Measurements from ENCODE around the gene MYOM1. TPM values are rescaled to one million over a fixed set of nuclear protein-coding genes. Genes with fewer than 3 reads are reported as not detected.

MYOM1 gene
- total and polyA plus RNA-seq, 12 donors: 94.4 to 1,558 (median 870) TPM

DNA sequence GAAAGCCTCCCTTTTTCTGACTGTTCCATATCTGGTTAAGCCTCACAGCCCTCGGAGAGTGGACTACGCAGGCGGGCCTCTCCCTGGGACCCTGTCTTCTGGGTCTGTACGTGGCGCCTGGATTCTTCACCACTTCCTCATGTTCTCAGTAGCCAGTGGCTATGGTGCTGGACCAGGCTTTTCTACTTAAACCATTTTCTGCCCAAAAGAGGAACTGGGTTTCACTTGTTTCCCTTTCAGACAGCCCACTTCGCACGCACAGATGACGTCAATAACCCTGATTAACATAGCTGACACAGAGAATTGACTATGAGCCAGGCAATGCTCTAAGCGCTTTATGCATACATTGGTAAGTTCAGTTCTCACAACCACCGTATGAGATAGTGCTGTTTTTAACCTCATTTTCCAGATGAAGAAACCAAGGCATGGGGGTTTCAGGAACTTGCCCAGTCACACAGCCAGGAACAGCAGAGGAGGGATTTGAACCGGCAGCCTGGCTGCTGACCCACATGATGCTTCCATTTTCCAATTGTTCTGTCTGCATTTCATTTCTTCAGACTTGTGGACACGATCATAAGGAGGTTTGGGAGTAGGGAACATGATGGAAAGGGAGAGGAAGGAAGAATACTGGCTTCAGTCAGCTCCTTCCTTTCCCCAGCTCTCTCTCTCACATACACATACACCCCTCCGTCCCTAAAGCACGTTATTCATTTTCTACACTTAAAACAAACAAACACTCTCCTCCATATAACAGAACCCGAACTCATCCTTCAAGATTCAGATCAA is 41.7 kb downstream of the MYOM1 start:
- DNase-seq (peak; percentile 23 to 60), ATAC-seq (peak; percentile 25 to 76 (median 54))
- peaks cover 0 to 47% (median 0%) of the 10 kb centered on the region in 9 donors for H3K36me3 ChIP-seq
- intact Hi-C loops (cut with DNase I): loop anchor here in 2 of 10 donors (5.0 to 10.0 kb wide), 2 partner anchors 39 to 67 kb away; partner anchors contain the start of genes MYL12A (in 1 of the 2) and MYOM1 (in 1 of the 2)
- 74 to 75% methylated on average over 15 of the region's 15 CpGs for WGBS, 2 donors
- H3K27ac ChIP-seq: peak overlapping the region in 8 of 10 donors; percentile 19 to 85 (median 53)
- TF ChIP-seq, protein P1, sequence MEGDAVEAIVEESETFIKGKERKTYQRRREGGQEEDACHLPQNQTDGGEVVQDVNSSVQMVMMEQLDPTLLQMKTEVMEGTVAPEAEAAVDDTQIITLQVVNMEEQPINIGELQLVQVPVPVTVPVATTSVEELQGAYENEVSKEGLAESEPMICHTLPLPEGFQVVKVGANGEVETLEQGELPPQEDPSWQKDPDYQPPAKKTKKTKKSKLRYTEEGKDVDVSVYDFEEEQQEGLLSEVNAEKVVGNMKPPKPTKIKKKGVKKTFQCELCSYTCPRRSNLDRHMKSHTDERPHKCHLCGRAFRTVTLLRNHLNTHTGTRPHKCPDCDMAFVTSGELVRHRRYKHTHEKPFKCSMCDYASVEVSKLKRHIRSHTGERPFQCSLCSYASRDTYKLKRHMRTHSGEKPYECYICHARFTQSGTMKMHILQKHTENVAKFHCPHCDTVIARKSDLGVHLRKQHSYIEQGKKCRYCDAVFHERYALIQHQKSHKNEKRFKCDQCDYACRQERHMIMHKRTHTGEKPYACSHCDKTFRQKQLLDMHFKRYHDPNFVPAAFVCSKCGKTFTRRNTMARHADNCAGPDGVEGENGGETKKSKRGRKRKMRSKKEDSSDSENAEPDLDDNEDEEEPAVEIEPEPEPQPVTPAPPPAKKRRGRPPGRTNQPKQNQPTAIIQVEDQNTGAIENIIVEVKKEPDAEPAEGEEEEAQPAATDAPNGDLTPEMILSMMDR (IDR thresholded peaks at IDR 0.05): no peak
- no peak overlapping the region for H3K4me3 ChIP-seq
- no peaks in the 10 kb centered on the region for H3K9me3 ChIP-seq
- H3K4me1 ChIP-seq: peaks cover 0 to 53% (median 21%) of the 10 kb centered on the region in 9 donors
- H3K27me3 ChIP-seq: no peaks in the 10 kb centered on the region

DNA sequence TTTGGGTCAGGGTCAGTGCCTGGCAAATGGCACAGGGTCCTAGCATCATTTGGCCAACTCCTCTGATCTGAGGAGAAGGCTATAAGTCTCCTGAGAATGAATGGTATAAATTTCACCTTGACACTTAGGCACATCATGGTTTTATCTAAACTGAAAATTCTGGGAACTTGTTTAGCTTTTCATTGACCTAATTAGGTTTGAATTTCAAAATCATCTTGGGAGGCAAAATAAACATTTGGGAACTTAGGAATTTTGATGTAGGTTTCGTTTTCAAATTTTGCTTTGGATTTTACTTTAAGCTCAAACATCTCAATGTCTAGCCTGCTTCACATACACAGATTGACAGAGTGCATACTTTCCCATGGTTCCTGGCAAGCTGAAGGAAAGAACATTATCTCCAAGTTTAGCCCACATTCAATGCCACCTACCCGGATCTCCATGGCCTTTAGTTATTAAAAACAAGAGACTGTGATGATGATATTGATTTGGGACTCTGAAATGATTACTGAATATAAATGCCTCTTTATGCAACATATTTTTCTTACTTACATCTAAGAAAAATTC is 44.5 kb downstream of the MYOM1 start:
- Histone ChIP-seq H3K27me3 (no peaks in the 10 kb centered on the region), H3K4me1 (peaks cover 0 to 42% (median 16%) of the 10 kb centered on the region in 9 donors), H3K9me3 (no peaks in the 10 kb centered on the region), H3K27ac (peak overlapping the region in 1 of 10 donors; percentile 23), H3K4me3 (no peak overlapping the region), H3K36me3 (peaks cover 0 to 58% (median 0%) of the 10 kb centered on the region in 9 donors)
- intact Hi-C loops (cut with DNase I): loop anchor here in 2 of 10 donors (5.0 to 10.0 kb wide), 2 partner anchors 42 to 70 kb away; partner anchors contain the start of genes MYL12A (in 1 of the 2) and MYOM1 (in 1 of the 2)
- DNase-seq (no peak), ATAC-seq (no peak)
- 57 to 59% methylated on average over 2 of the region's 2 CpGs for WGBS, 2 donors
- TF ChIP-seq, protein P1 (IDR thresholded peaks at IDR 0.05): no peak

DNA sequence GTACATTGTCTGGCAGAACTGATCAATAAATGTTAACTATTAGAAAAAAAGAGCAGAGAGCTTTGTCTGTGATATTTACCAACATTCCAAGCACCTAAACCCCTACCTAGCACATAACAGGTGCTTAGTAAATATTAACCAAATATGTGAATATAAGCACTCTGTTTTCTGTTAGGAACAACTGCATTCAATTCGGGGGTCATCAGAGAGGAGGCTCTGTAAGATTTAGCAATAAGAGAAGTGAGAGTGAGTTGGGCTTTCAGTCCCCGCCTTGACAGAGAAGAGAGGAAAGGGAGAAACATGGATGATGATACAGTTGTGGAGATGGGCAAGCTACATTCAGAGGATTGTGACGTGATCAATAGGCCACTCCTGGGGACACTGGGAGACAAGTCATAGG is 47.7 kb downstream of the MYOM1 start:
- 66 to 81% methylated on average over 3 of the region's 3 CpGs for WGBS, 2 donors

DNA sequence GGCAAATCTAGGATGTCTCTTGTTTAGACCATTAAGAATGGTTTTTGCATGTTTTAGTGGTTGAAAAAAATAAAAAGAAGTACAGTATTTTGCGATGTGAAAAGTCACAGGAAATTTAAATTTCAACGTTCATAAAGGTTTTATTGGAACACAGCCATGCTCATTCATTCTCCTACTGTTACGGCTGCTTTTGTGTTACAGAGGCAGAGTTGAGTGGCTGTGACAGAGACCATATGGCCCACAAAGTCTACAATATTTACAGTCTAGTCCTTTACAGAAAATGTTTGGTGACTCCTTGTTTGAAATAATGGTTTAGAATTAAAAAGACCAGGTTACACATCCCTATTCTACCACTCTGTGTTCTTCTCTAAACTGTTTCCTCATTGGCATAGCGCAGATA is 48.1 kb downstream of the MYOM1 start:
- Histone ChIP-seq H3K4me1 (peaks cover 0 to 17% (median 0%) of the 10 kb centered on the region in 9 donors), H3K9me3 (no peaks in the 10 kb centered on the region), H3K27ac (no peak overlapping the region), H3K36me3 (peaks cover 0 to 85% (median 18%) of the 10 kb centered on the region in 9 donors), H3K4me3 (no peak overlapping the region), H3K27me3 (no peaks in the 10 kb centered on the region)
- TF ChIP-seq, protein P1 (IDR thresholded peaks at IDR 0.05): no peak
- no peak for ATAC-seq
- 46 to 55% methylated on average over 4 of the region's 4 CpGs for WGBS, 2 donors
- DNase-seq: no peak
- intact Hi-C loops (cut with DNase I): loop anchor here in 1 of 10 donors (10.0 kb wide), 1 partner anchor 73 kb away; the partner anchor contains the start of gene MYL12A

More for the DNA sequence above, 47.7 kb downstream of the MYOM1 start:
- intact Hi-C loops (cut with DNase I): loop anchor here in 1 of 10 donors (10.0 kb wide), 1 partner anchor 73 kb away; the partner anchor contains the start of gene MYL12A
- Histone ChIP-seq H3K4me3 (no peak overlapping the region), H3K27me3 (no peaks in the 10 kb centered on the region), H3K27ac (no peak overlapping the region), H3K4me1 (peaks cover 0 to 17% (median 0%) of the 10 kb centered on the region in 9 donors), H3K9me3 (no peaks in the 10 kb centered on the region), H3K36me3 (peaks cover 0 to 80% (median 18%) of the 10 kb centered on the region in 9 donors)
- TF ChIP-seq, protein P1 (IDR thresholded peaks at IDR 0.05): no peak
- ATAC-seq: no peak
- no peak for DNase-seq
